Measurements from ENCODE around the gene PPM1L. TPM values are rescaled to one million over a fixed set of nuclear protein-coding genes. Genes with fewer than 3 reads are reported as not detected.

The PPM1L gene
- total RNA-seq, 1 experiment from 2014 or later: 13.2 TPM

GRCh38 chr3:160820022-160820421, 64.0 kb downstream of the PPM1L start:
- no peaks in the 10 kb centered on the region for H3K27me3 ChIP-seq (ENCODE audit: insufficient read depth, low read length)
- no TSS peak for BruUV-seq (replicated peaks)

More at GRCh38 chr3:160820022-160820421, 64.0 kb downstream of the PPM1L start:
- TF ChIP-seq CTCF (IDR thresholded peaks at IDR 0.05 in 2 of 3, conservative IDR thresholded peaks at IDR 0.05 in 1 of 3; ENCODE audit: borderline replicate concordance in 1 of 3, insufficient read depth in 1 of 3, low read depth in 2 of 3, low read length in 2 of 3) (no peak), SIN3A (IDR thresholded peaks at IDR 0.05; ENCODE audit: low read depth) (no peak), ZBTB33 (IDR thresholded peaks at IDR 0.05; ENCODE audit: extremely low read depth, insufficient replicate concordance, low read length) (no peak), YY1 (IDR thresholded peaks at IDR 0.05; ENCODE audit: extremely low read depth, insufficient replicate concordance, low read depth, low read length) (no peak), ZFX (IDR thresholded peaks at IDR 0.05) (no peak), POLR2A (IDR thresholded peaks at IDR 0.05; ENCODE audit: borderline replicate concordance, extremely low read depth, insufficient read depth, insufficient read length) (no peak), FOSL1 (IDR thresholded peaks at IDR 0.05; ENCODE audit: low read depth) (no peak), CEBPB (IDR thresholded peaks at IDR 0.05; ENCODE audit: low read depth) (no peak), CBX3 (IDR thresholded peaks at IDR 0.05; ENCODE audit: low read depth) (no peak), RAD21 (IDR thresholded peaks at IDR 0.05; ENCODE audit: low read depth) (no peak), ELF1 (IDR thresholded peaks at IDR 0.05; ENCODE audit: borderline replicate concordance, low read depth) (no peak), MAX (IDR thresholded peaks at IDR 0.05) (no peak), POLR2AphosphoS5 (IDR thresholded peaks at IDR 0.05; ENCODE audit: low read depth, low read length) (no peak), EZH2 (IDR thresholded peaks at IDR 0.05) (no peak), SRF (IDR thresholded peaks at IDR 0.05; ENCODE audit: low read depth) (no peak), EGR1 (IDR thresholded peaks at IDR 0.05; ENCODE audit: low read depth) (no peak), TCF7L2 (IDR thresholded peaks at IDR 0.05; ENCODE audit: borderline replicate concordance, extremely low read depth, insufficient read depth, insufficient read length) (no peak), JUND (IDR thresholded peaks at IDR 0.05) (no peak), SP1 (IDR thresholded peaks at IDR 0.05; ENCODE audit: low read depth) (no peak), ATF3 (IDR thresholded peaks at IDR 0.05) (no peak)
- H3K9ac ChIP-seq (ENCODE audit: low read length): no peak overlapping the region
- no peaks in the 10 kb centered on the region for H3K9me2 ChIP-seq (ENCODE audit: insufficient read depth)
- no peak overlapping the region for H3K4me2 ChIP-seq (ENCODE audit: low read length)
- DNase-seq (ENCODE audit: low read depth, low spot score): no peak
- ChIA-PET CTCF (no interaction called here), POLR2A (no interaction called here), RAD21 (ENCODE audit: low non-redundant PET in 1 of 2, low total read pairs in 2 of 2, uncharacterized antibody in 2 of 2, unreplicated experiment in 2 of 2) (no interaction called here)
- H3K4me1 ChIP-seq (ENCODE audit: control insufficient read depth in 1 of 2, insufficient read depth in 2 of 2, low read length in 2 of 2): no peaks in the 10 kb centered on the region
- H2AFZ ChIP-seq (ENCODE audit: low read depth, low read length, poor library complexity, severe bottlenecking): no peak overlapping the region
- intact Hi-C loops (cut with micrococcal nuclease): no loop called here
- no peak for ATAC-seq
- no peaks in the 10 kb centered on the region for H3K9me3 ChIP-seq (ENCODE audit: control insufficient read depth in 1 of 2, insufficient read depth in 1 of 2, low read depth in 1 of 2, low read length in 2 of 2)
- no peaks in the 10 kb centered on the region for H3K79me2 ChIP-seq (ENCODE audit: insufficient read depth, low read length)
- H3K27ac ChIP-seq (ENCODE audit: low read depth, low read length): no peak overlapping the region
- H3K36me3 ChIP-seq (ENCODE audit: control insufficient read depth in 1 of 2, insufficient read depth in 2 of 2, low read length in 2 of 2): no peaks in the 10 kb centered on the region
- H3K4me3 ChIP-seq (replicated peaks in 1 of 2; ENCODE audit: low read depth in 1 of 2, low read length in 2 of 2): no peak overlapping the region
- H4K20me1 ChIP-seq (ENCODE audit: insufficient read depth): no peaks in the 10 kb centered on the region

Measured in HCT116 (cell line).